Measurements from ENCODE around the gene MROH2A.
"Not testable (repeated sequence)": the region's sequence is repeated elsewhere in the genome, so short reads cannot be mapped to it uniquely, and the experiment has no call there.

Gene MROH2A, protein sequence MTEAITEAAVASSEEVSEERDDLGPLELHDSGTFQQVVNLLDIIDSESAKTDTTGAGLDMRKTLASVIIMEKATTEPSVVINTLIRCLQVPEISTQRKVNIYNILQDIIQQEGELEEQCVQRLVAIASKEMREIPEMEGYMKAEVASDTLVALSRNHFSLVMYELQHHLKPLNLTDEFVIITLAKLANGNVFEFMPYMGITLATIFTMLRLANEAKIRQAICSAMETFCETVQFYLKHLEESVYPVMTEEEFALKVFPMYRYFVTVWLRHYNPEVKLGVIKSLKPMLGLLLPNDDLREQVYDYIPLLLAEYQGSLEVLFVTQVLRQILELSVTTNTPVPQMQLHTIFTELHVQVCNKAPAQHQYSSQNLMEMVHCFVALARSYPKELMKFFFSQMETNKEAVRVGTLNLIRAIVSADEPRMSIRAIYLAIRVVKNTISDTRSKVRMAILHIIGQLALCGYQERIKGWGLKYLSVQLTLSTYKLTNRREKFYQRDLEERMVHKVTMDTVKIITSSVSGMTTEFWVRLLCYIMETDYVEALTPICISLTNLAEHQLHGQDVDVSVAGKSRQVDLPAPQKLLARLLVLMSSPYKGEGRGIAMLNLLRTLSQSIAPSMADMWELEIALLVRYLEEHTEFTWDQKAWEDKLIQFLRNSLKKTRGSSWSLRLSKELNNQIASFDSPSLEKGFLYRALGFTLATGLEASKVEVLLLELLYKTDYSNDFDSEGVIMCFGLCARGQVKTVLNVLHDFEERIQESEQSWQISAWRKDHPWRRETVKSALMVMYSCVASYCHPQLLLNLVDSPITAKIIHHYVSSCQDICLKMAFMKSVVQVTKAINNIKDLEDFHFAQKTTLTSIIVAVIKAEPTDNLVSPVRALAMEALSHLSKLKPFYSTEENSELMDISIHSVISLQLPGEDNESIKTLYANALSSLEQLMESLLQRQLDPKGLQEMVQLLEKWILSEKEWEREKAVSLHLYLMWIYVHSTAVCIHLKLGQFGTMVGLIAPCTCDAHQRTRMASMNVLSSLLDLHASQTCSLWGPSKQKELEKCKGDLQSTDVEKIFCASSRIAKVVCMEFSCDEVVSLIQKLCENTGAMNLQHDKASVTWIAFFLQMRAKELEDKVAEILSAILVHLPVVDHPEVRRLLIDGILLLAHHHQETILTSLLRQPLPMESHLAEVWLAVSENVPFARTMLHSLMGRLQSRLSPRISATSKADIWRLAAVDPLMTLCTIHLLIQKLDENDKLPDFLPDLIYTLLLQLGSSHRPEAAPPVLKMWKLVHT (N-terminal part only)
- 0 reads per million in 3 donors for total RNA-seq

DNA sequence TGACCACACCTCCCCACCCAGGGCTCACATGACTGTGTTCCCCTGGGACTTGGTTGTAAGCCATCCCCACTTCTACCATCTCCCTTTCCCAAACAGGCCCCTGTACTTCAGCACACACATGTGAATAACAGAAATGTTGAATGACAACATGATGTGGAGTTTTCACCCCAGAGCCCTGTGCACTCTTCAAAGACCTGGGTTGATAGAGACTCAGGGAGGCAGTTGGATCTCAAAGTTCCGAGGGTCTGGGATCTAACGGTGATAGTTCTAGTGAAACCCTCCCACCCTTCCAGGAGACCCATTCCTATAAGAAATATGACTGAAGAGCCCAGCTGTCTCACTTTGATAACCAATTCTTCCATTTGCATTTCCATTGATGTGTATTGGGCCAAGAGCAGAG lies at the start of gene MROH2A:
MROH2A (plus strand) TSS at position 301 of the 400 bp plus-strand sequence. CDS start 1,029 bp downstream, outside the sequence.
- Histone ChIP-seq H3K4me1 (ENCODE audit: control insufficient read depth, insufficient read depth, low read length, poor library complexity, severe bottlenecking) (no peaks in the 10 kb centered on the region), H3K36me3 (ENCODE audit: control insufficient read depth, insufficient read depth, low read length) (no peaks in the 10 kb centered on the region), H3K9me3 (ENCODE audit: control insufficient read depth, low read length) (peaks cover 3% of the 10 kb centered on the region), H3K4me3 (ENCODE audit: insufficient read depth, low read depth, low read length, poor library complexity, severe bottlenecking) (no peak within 1 kb of the TSS), H3K27me3 (replicated peaks; ENCODE audit: control insufficient read depth, insufficient read depth, low read length, poor library complexity, severe bottlenecking) (no peaks in the 10 kb centered on the region), H3K27ac (ENCODE audit: insufficient read depth, low read length, poor library complexity, severe bottlenecking) (no peak within 1 kb of the TSS)
- DNase-seq = no peak

DNA sequence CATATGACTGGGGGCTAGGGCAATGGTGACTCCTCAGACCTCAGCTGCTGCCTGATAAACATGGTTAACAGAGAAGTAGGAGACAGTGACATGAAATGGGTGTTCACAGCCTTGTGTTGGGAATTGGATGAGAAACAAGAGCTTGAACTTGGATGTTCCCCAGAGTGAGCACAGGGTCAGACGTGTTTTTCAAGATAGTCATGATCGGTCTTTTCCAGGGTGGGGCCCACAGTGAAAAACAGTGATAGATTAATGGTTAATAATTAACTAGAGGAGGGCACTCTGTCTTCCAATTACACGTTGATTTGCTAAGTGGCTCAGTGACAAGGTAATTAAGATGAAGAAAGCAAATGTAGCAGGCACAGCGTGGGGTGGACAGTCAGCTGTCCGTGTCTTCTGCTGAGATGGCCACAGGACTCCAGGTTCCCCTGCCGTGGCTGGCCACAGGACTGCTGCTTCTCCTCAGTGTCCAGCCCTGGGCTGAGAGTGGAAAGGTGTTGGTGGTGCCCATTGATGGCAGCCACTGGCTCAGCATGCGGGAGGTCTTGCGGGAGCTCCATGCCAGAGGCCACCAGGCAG lies 49.3 kb upstream of the MROH2A start, which contains the start of gene UGT1A3:
UGT1A3 (plus strand) TSS at position 320 of the 579 bp plus-strand sequence; CDS start at position 405, 85 bp downstream.
- Histone ChIP-seq H3K9me3 (ENCODE audit: control insufficient read depth, low read length) (no peaks in the 10 kb centered on the region), H3K27ac (ENCODE audit: insufficient read depth, low read length, poor library complexity, severe bottlenecking) (no peak within 1 kb of the TSS), H3K4me3 (ENCODE audit: insufficient read depth, low read depth, low read length, poor library complexity, severe bottlenecking) (no peak within 1 kb of the TSS), H3K27me3 (replicated peaks; ENCODE audit: control insufficient read depth, insufficient read depth, low read length, poor library complexity, severe bottlenecking) (no peaks in the 10 kb centered on the region), H3K4me1 (ENCODE audit: control insufficient read depth, insufficient read depth, low read length, poor library complexity, severe bottlenecking) (no peaks in the 10 kb centered on the region), H3K36me3 (ENCODE audit: control insufficient read depth, insufficient read depth, low read length) (no peaks in the 10 kb centered on the region)
- no peak for DNase-seq

DNA sequence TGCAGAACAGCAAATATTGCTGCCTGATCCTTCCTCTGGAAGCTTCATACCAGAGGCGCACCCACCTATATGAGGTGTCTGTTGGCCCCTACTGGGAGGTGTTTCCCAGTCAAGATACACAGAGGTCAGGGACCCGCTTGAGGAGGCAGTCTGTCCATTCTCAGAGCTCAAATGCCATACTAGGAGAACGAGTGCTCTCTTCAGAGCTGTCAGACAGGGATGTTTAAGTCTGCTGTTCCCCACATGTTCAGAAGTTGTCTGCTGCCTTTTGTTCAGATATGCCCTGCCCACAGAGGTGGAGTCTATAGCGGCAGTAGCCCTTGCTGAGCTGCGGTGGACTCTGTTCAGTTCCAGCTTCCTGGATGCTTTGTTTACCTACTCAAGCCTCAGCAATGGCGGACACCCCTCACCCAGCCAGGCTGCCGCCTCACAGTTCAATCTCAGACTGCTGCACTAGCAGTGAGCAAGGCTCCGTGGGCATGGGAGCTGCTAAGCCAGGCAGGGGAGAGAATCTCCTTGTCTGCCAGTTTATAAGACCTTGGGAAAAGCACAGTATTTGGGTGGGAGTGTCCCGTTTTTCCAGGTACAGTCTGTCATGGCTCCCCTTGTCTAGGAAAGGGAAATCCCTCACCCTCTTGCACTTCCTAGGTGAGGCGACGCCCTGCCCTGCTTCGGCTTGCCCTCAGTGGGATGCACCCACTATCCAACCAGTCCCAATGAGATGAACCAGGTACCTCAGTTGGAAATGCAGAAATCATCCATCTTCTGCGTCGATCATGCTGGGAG lies 41.1 kb upstream of the MROH2A start:
- not testable (repeated sequence) for DNase-seq; H3K9me3 ChIP-seq (ENCODE audit: control insufficient read depth, low read length); H3K4me3 ChIP-seq (ENCODE audit: insufficient read depth, low read depth, low read length, poor library complexity, severe bottlenecking); H3K36me3 ChIP-seq (ENCODE audit: control insufficient read depth, insufficient read depth, low read length); H3K4me1 ChIP-seq (ENCODE audit: control insufficient read depth, insufficient read depth, low read length, poor library complexity, severe bottlenecking); H3K27ac ChIP-seq (ENCODE audit: insufficient read depth, low read length, poor library complexity, severe bottlenecking); H3K27me3 ChIP-seq (replicated peaks; ENCODE audit: control insufficient read depth, insufficient read depth, low read length, poor library complexity, severe bottlenecking)

DNA sequence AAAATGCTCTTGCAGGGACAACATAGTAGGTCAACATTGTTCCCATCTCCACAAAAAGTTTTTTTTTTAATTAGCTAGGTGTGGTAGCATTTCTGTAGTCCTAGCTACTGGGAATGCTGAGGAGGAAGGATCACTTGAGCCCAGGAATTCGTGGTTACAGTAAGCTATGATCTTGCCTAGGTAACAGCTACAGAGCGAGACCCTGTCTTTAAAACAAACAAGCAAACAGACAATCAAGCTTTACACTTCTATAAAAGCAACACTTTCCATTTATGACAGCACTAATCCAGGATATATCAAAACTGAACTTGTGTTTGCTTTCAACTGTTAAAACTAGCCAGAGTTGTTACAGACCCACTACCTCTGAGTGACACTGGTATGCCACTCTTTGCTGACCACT lies 37.3 kb upstream of the MROH2A start:
- no peak overlapping the region for H3K4me3 ChIP-seq (ENCODE audit: insufficient read depth, low read depth, low read length, poor library complexity, severe bottlenecking)

DNA sequence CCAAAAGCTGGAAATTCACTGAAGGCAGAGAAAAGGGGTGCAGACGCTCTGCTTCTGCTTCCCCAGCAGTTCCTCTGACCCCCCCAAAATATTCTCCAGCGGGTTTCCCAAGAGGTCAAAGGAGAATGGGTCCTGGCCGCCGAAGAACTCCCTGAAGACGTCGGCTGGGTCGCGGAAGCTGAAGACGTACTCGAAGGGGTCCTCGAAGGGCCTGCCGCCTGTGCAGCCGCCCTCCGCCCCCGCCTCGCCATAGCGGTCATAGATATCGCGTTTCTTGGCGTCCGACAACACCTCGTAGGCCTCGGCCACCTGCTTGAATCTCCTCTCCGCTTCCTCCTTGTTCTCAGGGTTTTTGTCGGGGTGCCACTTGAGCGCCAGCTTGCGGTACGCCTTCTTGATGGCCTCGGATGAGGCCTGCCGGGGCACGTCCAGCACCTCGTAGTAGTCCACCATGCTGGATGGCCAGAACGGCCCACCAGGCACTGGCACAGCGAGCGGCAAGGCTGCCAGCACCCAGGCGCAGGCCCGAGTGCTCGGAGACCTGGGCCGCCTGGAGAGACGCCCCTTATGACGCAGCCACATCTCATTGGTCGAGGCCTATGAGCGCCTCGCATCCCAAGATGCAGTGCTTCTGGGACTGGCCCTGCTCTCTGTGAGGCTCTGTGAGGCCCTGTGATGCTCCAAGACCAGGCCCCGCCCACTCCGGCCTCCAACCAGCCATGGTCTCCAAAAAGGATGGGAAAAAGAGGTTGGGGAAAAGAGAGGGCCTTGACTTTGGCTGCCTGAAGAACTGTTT lies 34.5 kb upstream of the MROH2A start:
- Histone ChIP-seq H3K27me3 (replicated peaks; ENCODE audit: control insufficient read depth, insufficient read depth, low read length, poor library complexity, severe bottlenecking) (no peaks in the 10 kb centered on the region), H3K36me3 (ENCODE audit: control insufficient read depth, insufficient read depth, low read length) (no peaks in the 10 kb centered on the region), H3K27ac (ENCODE audit: insufficient read depth, low read length, poor library complexity, severe bottlenecking) (no peak overlapping the region), H3K9me3 (ENCODE audit: control insufficient read depth, low read length) (no peaks in the 10 kb centered on the region), H3K4me1 (ENCODE audit: control insufficient read depth, insufficient read depth, low read length, poor library complexity, severe bottlenecking) (no peaks in the 10 kb centered on the region), H3K4me3 (ENCODE audit: insufficient read depth, low read depth, low read length, poor library complexity, severe bottlenecking) (no peak overlapping the region)
- DNase-seq = no peak

More for the DNA sequence above, 37.3 kb upstream of the MROH2A start:
- H3K27me3 ChIP-seq (replicated peaks; ENCODE audit: control insufficient read depth, insufficient read depth, low read length, poor library complexity, severe bottlenecking) = no peaks in the 10 kb centered on the region
- H3K27ac ChIP-seq (ENCODE audit: insufficient read depth, low read length, poor library complexity, severe bottlenecking) = no peak overlapping the region
- H3K4me1 ChIP-seq (ENCODE audit: control insufficient read depth, insufficient read depth, low read length, poor library complexity, severe bottlenecking) = no peaks in the 10 kb centered on the region
- DNase-seq = no peak
- no peaks in the 10 kb centered on the region for H3K9me3 ChIP-seq (ENCODE audit: control insufficient read depth, low read length)
- H3K36me3 ChIP-seq (ENCODE audit: control insufficient read depth, insufficient read depth, low read length) = no peaks in the 10 kb centered on the region

DNA sequence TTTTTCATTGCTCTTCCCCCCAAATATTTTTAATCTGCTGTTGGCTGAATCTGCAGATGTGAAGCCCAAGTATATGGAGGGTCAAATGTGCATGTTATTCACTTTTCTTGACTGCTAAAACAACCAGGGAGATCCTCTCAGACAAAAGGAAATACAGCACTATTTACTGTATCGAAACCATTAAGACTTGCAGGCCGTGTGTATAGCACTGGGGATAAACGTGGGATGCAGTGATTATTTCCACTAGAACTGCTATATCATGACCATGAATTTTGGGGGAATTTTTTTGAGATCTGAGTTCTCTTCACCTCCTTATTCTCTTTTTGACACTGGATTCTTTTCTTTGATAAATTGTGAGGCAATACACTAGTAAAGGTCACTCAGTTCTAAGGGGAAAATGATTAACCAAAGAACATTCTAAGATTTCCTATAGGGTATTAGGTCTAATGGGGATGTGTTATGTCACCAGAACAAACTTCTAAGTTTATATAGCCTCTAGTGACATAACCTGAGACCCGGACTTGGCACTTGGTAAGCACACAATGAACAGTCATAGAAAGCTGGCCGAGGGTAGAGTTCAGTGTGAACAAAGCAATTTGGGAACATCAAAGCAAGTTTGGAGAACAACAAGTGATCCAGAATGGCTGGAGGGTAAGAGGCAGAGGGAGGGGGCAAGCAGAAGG lies 32.9 kb upstream of the MROH2A start:
- H3K27me3 ChIP-seq (replicated peaks; ENCODE audit: control insufficient read depth, insufficient read depth, low read length, poor library complexity, severe bottlenecking) = no peaks in the 10 kb centered on the region
- H3K4me1 ChIP-seq (ENCODE audit: control insufficient read depth, insufficient read depth, low read length, poor library complexity, severe bottlenecking) = no peaks in the 10 kb centered on the region
- H3K9me3 ChIP-seq (ENCODE audit: control insufficient read depth, low read length) = no peaks in the 10 kb centered on the region
- no peaks in the 10 kb centered on the region for H3K36me3 ChIP-seq (ENCODE audit: control insufficient read depth, insufficient read depth, low read length)
- H3K4me3 ChIP-seq (ENCODE audit: insufficient read depth, low read depth, low read length, poor library complexity, severe bottlenecking) = no peak overlapping the region
- H3K27ac ChIP-seq (ENCODE audit: insufficient read depth, low read length, poor library complexity, severe bottlenecking) = no peak overlapping the region
- no peak for DNase-seq

DNA sequence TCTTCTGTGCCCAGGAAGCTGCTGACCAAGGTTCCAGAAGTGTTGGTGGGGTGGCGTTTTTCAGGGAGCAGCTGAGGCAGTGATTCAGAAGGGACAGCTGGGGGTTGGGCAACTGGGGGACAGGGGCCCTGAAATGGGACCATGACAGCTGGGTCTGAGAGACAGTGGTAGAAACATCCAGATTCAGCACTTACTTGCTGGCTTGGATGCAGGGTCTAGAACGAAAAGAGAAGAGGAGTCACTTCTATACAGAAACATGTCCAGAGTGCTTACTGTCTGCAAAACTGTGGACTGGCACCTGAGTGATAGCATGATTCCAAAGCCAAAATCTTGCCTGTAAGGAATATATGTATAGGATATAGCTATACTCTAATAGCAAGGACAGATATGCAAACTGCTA lies 32.3 kb upstream of the MROH2A start:
- not testable (repeated sequence) for H3K4me1 ChIP-seq (ENCODE audit: control insufficient read depth, insufficient read depth, low read length, poor library complexity, severe bottlenecking); H3K27me3 ChIP-seq (replicated peaks; ENCODE audit: control insufficient read depth, insufficient read depth, low read length, poor library complexity, severe bottlenecking); H3K9me3 ChIP-seq (ENCODE audit: control insufficient read depth, low read length); DNase-seq; H3K27ac ChIP-seq (ENCODE audit: insufficient read depth, low read length, poor library complexity, severe bottlenecking); H3K4me3 ChIP-seq (ENCODE audit: insufficient read depth, low read depth, low read length, poor library complexity, severe bottlenecking); H3K36me3 ChIP-seq (ENCODE audit: control insufficient read depth, insufficient read depth, low read length)

DNA sequence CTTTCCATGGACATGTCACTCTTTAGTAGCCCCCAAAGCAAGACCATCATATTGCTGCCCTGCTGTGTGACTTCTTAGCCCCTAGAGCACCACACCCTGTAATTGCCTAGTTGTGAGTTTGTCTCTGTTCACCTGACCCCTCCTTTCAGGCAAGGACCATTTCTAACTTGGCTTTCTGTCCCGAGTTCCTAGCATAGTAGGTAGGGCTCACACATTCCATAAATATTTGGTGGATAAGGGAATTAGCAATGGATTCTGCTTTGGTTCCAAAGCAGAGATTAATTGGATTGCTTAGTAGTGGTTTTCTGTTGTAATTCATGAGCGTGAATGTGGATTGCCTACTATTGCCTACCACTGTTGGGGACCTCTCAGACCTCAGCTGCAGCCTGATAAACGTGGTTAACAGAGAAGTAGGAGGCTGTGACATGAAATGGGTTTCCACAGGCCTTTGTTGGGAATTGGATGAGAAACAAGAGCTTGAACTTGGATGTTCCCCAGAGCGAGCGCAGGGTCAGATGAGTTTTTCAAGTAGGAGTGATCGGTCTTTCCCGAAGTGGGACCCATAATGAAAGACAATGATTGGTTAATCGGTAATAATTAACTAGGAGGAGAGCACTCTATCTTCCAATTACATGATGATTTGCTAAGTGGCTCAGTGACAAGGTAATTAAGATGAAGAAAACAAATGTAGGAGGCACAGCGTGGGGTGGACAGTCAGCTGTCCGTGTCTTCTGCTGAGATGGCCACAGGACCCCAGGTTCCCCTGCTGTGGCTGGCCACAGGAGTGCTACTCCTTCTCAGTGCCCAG lies 31.5 kb upstream of the MROH2A start:
- Histone ChIP-seq H3K4me3 (ENCODE audit: insufficient read depth, low read depth, low read length, poor library complexity, severe bottlenecking) (no peak overlapping the region), H3K27ac (ENCODE audit: insufficient read depth, low read length, poor library complexity, severe bottlenecking) (no peak overlapping the region), H3K36me3 (ENCODE audit: control insufficient read depth, insufficient read depth, low read length) (no peaks in the 10 kb centered on the region), H3K4me1 (ENCODE audit: control insufficient read depth, insufficient read depth, low read length, poor library complexity, severe bottlenecking) (no peaks in the 10 kb centered on the region), H3K27me3 (replicated peaks; ENCODE audit: control insufficient read depth, insufficient read depth, low read length, poor library complexity, severe bottlenecking) (no peaks in the 10 kb centered on the region), H3K9me3 (ENCODE audit: control insufficient read depth, low read length) (no peaks in the 10 kb centered on the region)
- no peak for DNase-seq

Data from effector memory CD4-positive, alpha-beta T cell (primary cell).